Ecto neural progenitor cell (in vitro differentiated cells): ENCODE data around the gene STK32A.

Source experiments
- DNase-seq: peaks from one replicate; pipeline ENCODE4 v3.0.0-alpha.2; 2018; ENCODE audit warnings: low spot score

The STK32A gene

DNA sequence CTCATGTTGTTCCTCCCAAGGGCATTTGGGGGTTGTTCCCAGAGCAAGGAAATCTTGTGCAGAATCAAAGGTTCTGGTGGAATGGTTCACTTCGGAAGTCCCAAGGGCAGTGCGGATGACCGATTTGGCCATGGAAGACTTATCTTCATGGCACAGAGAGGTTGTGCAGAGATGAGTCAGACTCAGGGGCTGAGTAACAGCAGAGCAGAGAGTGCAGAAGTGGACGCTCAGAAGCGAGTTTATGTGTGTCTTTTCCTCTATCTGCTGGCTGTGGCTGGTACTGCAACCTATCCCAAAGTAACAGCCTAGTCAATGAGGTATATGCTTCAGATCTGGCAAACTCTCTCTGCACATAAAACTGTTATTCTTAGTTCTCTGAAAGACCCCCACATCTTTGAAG, 157.0 kb downstream of the STK32A start:
- DNase-seq: no peak

DNA sequence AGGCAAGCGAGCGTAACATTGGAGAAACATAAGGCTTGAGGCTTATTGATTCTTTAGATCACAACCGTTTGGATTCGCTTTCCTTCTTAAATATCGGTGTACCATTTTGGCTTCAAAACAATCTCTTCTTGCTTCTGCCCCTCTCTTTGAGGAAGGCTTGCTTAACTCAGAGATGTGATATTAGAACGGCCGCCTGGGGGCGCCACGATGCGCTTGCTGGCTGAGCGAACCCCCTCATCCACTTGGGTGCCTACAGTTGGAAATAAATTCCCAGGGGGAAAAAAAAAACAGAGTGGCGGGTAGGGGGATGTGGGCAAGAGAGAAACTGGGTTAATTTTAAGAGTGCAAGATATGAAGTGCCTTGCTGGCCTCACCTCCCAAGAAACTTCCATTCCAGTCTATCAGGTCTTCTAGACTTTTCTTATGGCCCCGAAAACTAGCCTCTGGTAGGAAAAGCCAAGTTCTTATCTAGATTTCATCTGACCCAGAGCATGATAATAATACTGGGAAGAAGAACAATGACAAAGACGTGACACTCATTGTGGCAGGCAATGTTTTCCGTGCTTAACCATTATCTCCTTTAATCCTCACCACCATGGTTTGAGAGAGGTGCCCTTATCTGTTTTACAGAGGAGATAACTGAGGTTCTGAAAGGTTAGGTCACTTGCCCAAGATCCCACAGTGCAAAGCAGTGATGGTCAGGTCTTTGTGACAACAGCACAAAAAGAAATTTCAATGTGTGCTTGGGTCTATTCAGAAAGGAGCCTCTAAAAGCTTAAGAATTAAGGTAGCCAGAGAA, 159.2 kb downstream of the STK32A start:
- no peak for DNase-seq

DNA sequence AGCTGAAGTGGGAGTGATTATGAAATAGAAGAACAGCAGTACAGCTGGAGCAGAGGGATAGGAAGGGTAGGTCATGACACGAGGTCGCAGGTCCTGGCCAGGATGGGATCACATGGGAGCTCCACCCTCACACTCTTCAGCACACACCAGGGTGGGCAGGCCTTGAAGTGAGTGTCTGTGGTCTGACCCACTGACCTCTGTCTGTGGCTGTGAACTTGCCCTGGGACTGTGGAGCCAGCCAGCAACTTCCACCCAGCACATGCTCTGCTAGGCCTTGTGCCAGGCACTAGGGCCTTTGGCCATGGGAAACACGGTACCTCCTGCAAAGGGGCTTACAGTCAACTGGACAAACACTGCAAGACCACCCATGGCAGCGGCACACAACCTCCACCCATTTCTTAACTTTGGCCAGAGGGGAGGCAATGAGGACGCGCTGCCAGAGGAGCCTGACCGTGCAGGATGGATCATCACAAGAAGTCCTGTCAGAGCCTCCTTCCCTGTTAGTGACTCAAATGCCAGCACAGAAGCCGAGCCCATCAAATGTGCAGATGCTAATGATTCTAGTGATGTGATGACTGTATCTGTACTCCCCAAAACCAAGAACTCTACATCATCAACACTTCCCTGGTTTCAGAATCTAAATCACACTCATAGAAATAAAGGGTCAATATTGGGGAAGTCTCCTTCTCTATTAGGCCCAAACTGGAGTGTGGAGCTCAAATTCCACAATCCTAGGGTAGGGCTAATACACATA, 161.4 kb downstream of the STK32A start:
- DNase-seq: no peak

DNA sequence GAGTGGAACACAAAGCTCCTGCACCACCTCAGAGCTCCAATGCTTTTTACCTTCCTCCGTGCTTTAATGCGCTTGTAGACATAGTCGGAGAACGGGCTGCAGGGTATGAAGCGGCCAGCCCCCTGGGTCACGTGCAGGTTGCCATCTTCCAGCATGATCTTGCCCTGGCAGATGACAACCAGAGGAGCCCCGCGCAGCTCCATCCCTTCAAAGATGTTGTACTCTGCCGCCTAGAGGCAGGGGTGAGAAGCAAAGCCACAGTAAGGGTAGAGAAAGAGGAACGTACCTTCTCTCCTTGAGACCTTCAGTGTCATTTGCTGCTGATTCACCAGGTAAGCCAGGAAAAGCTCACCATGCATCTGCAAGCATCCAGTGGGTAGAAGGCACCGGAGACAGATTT, 162.8 kb downstream of the STK32A start:
- no peak for DNase-seq

DNA sequence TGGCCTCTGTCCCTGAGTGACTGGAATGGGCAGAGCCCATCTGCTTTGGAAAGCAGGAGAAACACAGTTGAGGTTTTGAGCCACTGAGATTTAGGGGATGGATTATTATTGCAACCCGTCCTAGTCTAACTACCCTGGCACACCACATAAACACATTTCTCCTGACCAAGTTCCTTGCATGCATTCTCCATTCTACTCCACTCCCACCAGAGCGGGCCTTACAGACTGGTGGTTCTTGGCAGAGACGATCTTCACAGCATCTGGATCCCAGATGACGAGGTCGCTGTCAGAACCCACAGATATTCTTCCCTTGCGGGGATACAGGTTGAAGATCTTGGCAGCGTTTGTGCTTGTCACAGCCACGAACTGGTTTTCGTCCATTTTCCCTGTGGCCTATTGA, 164.0 kb downstream of the STK32A start:
- no peak for DNase-seq

DNA sequence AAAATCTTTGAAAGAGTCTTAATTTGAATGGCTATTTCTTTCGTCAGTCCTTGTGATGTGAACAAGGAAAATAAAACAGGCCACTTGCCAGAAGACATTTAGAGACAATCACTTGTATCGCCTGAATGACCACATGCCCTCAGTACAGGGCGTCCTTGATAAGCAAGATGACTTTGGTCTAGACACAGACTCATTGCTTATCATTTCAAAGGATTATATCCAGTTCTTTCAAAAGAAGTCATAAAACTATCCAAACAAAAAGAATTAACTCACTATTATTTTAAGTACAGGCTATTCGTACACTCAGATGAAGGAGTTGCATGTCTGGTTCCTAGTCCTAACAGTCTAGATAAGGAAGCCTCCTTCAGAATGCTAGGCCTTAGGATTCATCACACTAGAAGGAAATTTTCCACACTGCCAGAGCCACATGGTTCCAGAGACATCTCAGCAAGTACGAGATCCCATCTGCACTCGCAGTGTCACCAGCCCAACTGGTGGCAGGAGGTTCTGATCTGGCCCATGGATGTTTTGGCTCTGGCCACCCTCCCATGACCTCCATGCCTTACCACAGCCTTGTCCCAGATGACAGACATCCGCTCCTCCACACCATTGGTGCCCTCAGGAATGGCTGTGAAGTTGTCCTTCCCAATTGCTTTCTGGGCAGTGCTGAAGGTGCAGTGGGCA, 165.4 kb downstream of the STK32A start:
- no peak for DNase-seq

DNA sequence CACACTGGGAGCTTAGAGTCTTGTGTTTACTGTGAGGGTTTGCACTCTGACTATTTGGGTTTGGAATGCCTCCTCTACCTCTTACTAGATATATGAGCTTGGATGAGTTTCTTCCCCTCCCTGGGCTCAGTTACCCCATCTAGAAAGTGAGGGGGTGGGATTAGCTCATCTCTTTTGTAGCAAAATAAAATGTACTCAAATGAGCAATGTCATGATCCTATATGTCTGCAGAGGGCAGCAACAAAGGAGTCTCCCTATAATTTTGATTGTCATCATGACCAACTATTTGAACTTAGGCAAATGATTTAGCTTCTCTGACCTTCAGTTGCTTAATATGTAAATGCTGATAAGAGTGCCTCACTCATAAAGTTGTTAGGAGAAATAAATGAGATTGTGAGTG, 166.1 kb downstream of the STK32A start:
- DNase-seq: no peak

DNA sequence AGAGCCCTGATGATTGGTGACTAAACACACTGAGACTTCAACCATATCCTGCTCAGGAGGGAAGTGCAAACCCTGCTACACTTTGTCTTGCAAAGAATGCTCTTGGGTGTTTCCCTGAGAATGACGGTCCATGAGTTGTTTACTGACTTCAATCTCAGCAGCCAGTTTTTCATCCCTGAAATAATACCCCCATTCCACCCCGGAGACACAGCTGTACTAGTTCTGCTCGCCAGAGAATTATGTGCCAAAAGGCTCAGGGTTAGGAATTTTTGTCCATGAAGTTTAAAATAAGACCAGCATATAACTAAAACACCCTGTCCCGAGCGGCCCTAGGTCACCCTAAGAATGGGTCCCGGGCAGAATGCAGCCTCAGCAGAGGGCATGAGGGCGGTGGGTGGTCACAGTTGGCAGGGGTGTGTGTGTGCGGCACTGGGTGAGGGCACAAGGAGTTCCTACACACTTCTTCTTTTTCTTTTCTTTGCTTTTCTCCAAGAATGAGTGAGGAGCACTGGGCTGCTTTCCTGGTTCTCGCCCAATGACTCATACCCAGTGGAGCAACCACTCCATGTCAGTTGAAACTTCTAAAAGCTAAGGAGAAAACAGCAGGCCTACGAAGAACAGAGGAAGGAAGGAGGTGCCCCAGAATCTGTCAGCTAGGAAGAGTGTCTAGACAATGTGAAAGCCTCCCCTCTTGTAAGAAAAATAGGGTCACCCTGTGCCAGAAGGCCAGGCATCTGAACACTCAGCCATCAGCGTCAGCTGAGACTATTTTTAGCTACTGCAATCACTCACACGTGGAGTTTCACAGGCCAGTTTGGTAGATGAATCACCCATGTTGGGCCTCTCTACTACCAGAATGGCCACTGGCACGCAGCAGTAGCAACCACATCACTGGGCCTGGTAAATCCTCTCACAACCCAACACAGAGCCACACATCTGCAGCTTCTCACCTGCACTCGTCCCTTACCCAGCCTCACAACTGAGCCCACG, 169.1 kb downstream of the STK32A start:
- DNase-seq: no peak

DNA sequence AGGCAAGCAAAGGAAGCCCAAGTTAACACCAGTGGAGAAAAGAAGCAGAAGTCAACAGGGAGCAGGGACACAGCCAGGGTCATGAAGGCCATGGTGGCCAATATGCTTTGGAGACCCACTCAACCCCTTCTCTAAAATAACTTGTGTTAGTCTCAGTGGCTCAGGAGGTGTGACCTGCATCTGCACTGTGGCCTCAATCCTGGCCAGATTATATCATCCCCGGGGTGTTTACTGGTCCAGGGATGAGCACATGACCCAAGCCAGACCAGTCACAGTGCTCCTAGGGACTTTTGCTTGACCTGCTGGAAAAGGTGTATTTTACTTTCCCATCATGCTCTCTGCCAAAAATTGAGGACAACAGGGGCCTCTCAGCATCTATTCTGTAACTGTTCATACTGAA, 169.9 kb downstream of the STK32A start:
- no peak for DNase-seq

DNA sequence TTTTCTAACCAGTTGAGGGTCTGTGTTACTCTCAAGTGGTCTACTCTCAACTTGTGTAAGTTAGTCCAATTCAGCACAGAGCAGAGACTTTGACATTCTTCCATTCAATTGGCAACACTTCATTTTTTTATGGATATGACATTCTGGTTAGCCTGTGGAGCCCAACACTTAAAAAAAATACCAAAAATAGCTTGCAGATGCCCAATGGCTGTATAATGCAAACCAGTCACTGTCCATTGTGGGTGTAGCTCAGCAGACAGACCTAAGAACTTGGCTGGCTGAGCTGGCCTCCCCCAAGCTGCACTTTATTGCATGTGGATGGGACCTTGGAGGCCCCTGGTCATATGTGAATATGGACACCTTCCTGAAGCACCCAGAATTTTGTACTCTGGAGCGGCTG, 171.8 kb downstream of the STK32A start:
- no peak for DNase-seq

DNA sequence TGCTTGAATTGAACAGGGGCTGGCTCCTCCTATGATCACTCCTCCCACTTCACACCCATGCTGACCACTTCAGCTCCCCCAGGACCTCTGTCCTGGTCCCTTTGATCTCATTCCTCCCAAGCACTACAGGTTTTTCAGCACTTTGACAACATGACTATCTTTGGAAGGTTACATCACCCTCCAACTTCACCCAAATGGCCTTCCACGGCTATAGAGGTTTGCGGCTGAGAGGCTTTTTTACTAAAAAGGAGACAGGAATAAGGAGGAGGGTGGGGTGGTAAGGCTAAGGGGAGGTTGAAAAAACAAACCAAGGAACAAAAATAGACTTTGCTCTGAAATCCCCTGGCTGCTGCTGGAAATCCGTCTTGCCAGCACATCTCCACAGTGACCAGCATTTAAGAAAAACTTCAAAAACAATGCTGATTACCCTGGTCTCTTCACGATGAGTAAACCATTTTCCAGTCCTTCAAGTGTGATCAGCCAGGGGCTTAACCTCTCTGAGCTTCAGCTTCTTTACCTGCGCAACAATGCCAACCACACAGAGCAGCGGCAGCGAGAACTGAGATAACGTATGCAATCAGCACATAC, 172.4 kb downstream of the STK32A start:
- no peak for DNase-seq

DNA sequence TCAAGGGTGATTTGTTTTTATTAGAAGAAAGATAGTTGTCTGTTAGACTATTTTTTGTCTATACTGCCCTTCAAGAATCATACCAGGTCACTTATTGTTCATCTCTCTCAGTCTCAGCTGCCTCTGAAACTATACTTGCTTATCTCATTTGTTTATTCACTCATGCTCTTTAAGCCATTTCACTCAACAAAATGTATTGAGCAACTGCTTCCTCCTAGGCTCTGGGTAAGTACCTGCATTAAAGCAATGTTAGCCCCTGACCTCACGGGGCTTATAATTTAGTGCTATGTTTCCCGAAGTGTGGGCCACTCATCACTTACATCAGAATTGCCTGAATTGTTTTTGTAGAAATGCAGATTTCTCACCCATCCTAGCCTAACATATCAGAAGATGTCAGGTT, 174.2 kb downstream of the STK32A start:
- DNase-seq: no peak

DNA sequence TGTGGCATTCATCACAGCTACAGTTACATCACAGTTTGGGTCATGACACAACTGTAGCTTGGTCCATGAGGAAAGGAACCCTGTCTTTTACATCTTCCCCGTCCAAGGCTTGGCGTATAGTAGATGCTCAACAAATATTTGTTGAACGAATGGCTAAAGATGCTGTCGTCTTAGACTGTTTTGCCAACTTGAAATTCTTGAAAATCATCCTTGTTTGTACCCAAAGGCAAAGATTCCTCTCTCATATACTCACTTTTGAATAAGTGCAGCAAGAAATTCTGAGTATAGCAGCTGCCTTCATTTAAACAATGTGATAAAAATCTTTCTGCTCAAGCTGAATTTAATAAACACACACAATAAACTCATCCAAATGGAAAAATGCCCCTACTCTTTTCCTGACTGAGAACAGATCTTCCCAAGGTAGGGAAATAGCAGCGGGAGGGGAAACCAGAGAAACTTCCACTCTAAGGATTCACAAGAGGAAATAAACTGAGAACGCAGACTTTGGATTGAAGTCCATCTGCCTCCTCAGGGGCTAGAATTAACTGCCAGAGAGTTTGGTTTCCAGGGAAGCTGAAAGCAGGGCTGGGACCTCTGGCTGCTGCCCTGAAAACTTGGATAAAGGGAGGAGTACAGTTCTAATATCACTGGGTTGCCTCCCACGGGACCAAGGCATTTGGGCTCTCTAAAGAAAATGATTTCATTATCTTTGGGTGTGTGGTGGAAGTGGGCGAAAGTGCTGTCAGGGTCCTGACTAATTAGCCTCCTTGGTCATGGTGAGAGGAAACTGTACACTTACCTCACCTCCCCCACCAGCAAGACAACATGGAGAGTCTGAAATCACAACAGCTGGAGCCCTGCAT, 175.9 kb downstream of the STK32A start:
- no peak for DNase-seq

DNA sequence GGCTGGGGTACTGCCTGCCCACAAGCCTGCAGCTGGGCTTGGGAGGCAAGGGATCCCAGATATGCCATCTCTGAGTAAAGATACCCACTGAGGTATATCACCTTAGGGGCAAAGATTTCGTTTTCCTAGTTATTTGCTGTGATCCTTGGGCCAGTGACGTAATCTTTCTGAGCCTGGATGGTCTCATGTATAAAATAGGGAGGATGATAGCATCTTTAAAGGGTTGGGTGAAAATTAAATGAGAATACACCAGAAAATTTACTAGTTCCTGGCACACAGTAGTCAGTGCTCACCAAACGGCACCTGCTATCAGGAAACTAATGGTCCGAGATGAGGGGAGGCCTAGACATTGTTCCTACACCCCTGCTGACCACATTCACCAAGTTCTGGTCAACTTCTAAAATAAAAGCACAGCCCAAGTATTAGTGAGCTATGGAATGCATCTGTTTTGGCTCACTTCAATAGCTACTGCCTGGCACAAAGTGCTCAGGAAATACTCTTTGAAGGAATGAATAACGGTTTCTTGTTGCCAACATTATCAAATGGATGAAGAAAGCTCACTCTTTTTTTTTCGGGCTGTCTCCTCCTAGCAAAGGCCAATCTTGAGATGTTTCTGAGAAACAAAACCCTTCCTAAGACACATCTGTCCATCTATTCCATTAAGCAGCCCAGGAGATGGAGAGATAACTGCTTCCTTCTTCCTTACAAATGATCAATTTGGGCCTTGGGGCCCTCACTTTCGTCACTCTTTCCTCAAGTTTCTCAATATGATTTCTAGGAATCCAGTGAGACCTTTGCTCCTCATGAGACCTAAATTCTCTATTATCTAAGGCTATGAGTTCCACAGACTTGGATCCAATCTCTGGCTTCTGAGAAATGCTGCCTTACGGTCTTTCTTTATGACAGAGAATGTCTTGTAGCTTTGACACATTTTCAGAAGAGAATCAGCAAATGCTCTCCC, 176.8 kb downstream of the STK32A start:
- DNase-seq: no peak

DNA sequence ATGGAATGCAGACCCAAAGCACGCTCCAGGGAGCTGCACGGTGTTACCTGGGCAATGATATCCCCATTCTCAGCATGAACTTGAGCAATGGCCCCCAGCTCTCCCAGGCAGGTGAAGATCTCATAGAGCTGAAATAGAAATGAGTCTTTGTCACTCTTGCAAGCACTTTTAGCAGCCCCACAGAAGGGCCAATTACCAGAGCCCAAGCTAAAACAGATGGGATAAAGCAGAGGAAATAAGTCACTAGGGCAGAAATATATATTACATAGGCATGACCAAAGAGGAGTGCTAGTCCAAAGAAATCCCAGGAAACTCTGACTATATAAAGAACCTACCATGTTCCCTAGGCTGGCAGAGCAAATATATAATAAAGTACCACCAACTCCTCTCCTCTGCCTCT, 177.7 kb downstream of the STK32A start:
- DNase-seq: no peak

DNA sequence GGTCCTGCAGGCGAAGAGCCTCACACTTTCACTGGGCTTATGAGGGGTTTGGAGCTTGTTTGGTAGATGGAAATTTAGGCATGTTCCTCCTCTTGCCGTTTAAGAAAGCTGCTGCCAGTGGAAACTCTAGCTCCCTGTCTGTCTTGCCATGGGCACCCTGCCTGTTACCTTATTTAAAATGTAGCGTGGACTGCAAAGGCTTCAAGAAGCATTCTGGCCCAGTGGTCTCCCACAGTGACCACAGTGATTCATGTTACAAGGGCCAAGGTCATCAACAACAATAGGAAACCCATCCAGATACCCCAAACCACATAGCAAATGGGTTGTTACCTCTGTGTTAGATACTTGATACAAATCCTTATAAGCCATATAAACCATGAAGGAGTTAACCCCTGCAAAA, 178.4 kb downstream of the STK32A start:
- no peak for DNase-seq

DNA sequence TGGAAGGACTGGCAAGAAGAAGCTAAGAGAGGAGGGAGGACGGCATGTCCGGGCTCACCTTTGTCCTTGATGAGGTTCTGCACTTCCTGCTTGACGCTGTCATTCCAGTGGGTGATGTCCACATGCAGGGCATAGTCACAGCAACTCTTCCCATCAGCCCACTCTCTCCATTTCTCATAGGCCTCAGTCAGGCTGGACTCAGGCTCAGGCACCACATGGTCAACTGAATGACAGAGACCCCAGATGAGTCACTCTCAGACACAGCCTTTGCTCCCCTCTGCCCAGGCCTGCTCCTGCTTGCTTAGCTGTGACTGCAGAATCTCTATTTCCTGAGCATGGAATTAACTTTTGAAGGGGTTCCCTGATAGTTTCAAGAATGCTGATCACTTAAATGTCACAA, 180.8 kb downstream of the STK32A start:
- DNase-seq: no peak

DNA sequence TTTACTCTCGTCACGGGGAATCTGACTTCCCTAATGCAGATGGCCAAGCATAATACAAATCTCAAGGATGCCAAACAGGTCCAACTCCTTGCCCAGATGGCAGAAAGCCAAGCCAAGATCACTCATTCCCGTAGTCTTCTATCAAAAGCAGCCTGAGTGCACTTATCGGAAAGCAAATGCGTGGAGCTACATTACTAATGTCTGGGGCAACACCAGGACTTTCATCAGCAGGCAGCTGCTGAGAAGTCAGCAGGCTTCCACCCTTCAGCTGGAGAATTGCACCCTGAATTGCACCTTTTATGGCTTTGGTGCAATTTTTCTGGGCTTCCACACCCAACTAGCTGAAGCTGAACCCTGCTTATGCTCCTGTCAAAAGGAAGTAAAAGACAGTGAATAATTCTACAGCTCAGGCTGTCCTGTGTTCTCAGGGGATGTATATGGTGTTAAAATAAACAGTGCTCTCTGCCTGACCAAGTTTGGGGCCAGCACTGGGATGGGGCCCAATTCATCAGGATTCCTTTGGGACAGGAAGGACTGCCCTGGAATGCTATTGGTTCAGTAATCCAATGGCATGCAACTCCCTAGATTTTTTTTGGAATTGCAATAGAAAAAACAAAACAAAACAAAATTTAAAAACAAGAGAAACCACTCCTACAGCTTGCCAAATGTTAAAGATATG, 182.4 kb downstream of the STK32A start:
- no peak for DNase-seq

DNA sequence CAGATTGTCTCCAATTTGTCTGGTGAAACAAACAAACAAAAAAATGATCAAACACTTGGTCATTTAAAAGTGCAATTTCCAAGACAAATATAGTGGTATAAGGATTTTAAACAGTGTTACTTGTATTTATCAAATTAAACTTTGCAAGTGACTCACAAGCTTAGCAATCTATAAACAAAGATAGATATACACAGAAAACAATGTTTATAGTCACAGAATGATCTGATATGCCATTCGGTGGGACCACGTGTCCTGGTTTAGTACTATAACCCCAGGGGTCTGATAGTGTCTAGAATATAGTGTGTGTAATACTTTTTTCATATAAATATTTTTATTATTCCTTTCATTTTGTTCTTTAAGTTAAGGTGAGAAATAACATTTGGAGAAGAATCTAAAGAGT, 183.8 kb downstream of the STK32A start:
- no peak for DNase-seq
